HepG2 (cell line): ENCODE data around the gene ANKRD29. TPM values are rescaled to one million over a fixed set of nuclear protein-coding genes. Genes with fewer than 3 reads are reported as not detected.

ENCODE experiments used
- ATAC-seq: fragments of 200-7000 bp; cut with Tn5 transposase; 3 replicates; pipeline ENCODE4 v1.9.1; 2020; ENCODE audit warnings: mild to moderate bottlenecking, moderate library complexity
- BruUV-seq: library from RNA; stranded (reverse); fragments of 400-500 nt; replicated peaks from 2 replicates; lab custom pipeline; 2021; lab: Mats Ljungman, UMichigan
- CTCF ChIA-PET: fragments of 300-600 bp; formaldehyde crosslinking; extraction: SDS; loops from one replicate; lab custom pipeline; 2021; ENCODE audit warnings: low total read pairs, inconsistent platforms, low intra/inter-chr PET ratio; lab: Yijun Ruan, JAX
- POLR2A ChIA-PET: fragments of 350-600 bp; sonication (Branson Sonifier 250); formaldehyde crosslinking; loops from one replicate; lab custom pipeline; 2020; ENCODE audit warnings: antibody characterized with exemption, inconsistent platforms; lab: Yijun Ruan, JAX
- DNase-seq: peaks from one replicate; pipeline ENCODE4 v3.0.0-alpha.2; 2015; ENCODE audit warnings: low spot score
- FAIRE-seq: peaks from 3 replicates; lab custom pipeline; 2011; peaks lifted over from hg19 to GRCh38; lab: Jason Lieb, UNC
- H2AFZ ChIP-seq: one replicate; pipeline ENCODE4 v1.6.1; 2011; ENCODE audit warnings: low read length, inconsistent platforms
- H3K27ac ChIP-seq: fragments of 300-600 bp; 3 replicates; pipeline ENCODE4 v1.8.0; 2011; ENCODE audit warnings: mixed run types, mild to moderate bottlenecking, mixed read lengths, low read length, inconsistent platforms; ENCODE audit not compliant: insufficient read depth; ENCODE audit errors: extremely low read length
- H3K27me3 ChIP-seq, 2 experiments: fragments of 200-600 bp in 1 of 2; 2 replicates in 1 of 2; 3 replicates in 1 of 2; pipeline versions ENCODE4 v1.6.0 to v1.8.0; 2011; ENCODE audit warnings: low read length in 2 of 2, mild to moderate bottlenecking in 2 of 2, moderate library complexity in 2 of 2, inconsistent platforms in 1 of 2; ENCODE audit not compliant: insufficient read depth in 2 of 2, control insufficient read depth in 1 of 2
- H3K36me3 ChIP-seq, 2 experiments: fragments of 200-600 bp in 1 of 2; replicated peaks in 1 of 2; 2 replicates in 1 of 2; 3 replicates in 1 of 2; pipeline versions ENCODE4 v1.5.1 to v1.8.0; 2011; ENCODE audit warnings: low read length in 2 of 2, inconsistent platforms in 1 of 2; ENCODE audit not compliant: insufficient read depth in 2 of 2, control insufficient read depth in 1 of 2
- H3K4me1 ChIP-seq: 2 replicates; pipeline ENCODE4 v1.5.1; 2012; ENCODE audit warnings: low read length, inconsistent platforms; ENCODE audit not compliant: insufficient read depth
- H3K4me2 ChIP-seq: 2 replicates; pipeline ENCODE4 v1.6.0; 2011; ENCODE audit warnings: low read depth, low read length, inconsistent platforms
- H3K4me3 ChIP-seq, 3 experiments: fragments of 200-600 bp in 1 of 3; sonication (generic), shearing (Covaris generic) in 1 of 3; replicated peaks in 1 of 3; 2 replicates each; pipeline ENCODE4 v1.5.1; 2011 to 2016; ENCODE audit warnings: low read length in 3 of 3, inconsistent platforms in 2 of 3, low read depth in 2 of 3, mild to moderate bottlenecking in 2 of 3, control low read depth in 1 of 3, mixed read lengths in 1 of 3; ENCODE audit not compliant: insufficient read depth in 1 of 3
- H3K79me2 ChIP-seq: one replicate; pipeline ENCODE4 v1.6.1; 2011; ENCODE audit warnings: low read length, inconsistent platforms; ENCODE audit not compliant: insufficient read depth
- H3K9ac ChIP-seq: 2 replicates; pipeline ENCODE4 v1.6.0; 2011; ENCODE audit warnings: mild to moderate bottlenecking, low read depth, low read length, inconsistent platforms; ENCODE audit not compliant: insufficient read depth
- H3K9me3 ChIP-seq: 2 replicates; pipeline ENCODE4 v1.5.1; 2012; ENCODE audit warnings: mild to moderate bottlenecking, low read length
- H4K20me1 ChIP-seq: 2 replicates; pipeline ENCODE4 v1.6.0; 2011; ENCODE audit warnings: inconsistent platforms, mild to moderate bottlenecking, low read length, moderate library complexity; ENCODE audit not compliant: insufficient read depth
- ATF7-NPFF ChIP-seq: sonication (generic); formaldehyde crosslinking; IDR thresholded peaks from 2 replicates; pipeline ENCODE4 v1.8.1; 2023; ENCODE audit warnings: mild to moderate bottlenecking, low read depth, missing genetic modification reagents, moderate library complexity
- CEBPZ ChIP-seq: IDR thresholded peaks from 2 replicates; pipeline ENCODE4 v1.6.1; 2012; ENCODE audit warnings: low read length, improper control_type of control experiment
- CHCHD3 ChIP-seq: sonication (generic); formaldehyde crosslinking; IDR thresholded peaks from 2 replicates; pipeline ENCODE4 v1.8.0; 2022; ENCODE audit warnings: mild to moderate bottlenecking, missing genetic modification reagents, moderate library complexity
- HIC2 ChIP-seq: sonication (generic); formaldehyde crosslinking; IDR thresholded peaks from 2 replicates; pipeline ENCODE4 v1.9.0; 2022; ENCODE audit warnings: low read depth, missing genetic modification reagents
- HOXD1 ChIP-seq: sonication (generic); formaldehyde crosslinking; IDR thresholded peaks from 2 replicates; pipeline ENCODE4 v1.5.0; 2020; ENCODE audit warnings: missing genetic modification reagents
- MIER2 ChIP-seq: IDR thresholded peaks from 2 replicates; pipeline ENCODE4 v1.6.1; 2016; ENCODE audit warnings: missing biosample characterization, missing genetic modification reagents
- RNF2 ChIP-seq: fragments of 450-650 bp; conservative IDR thresholded peaks from 2 replicates; pipeline ENCODE4 v1.6.1; 2016; ENCODE audit warnings: low read depth
- SMARCE1 ChIP-seq: fragments of 450-650 bp; IDR thresholded peaks from 2 replicates; pipeline ENCODE4 v1.6.1; 2017; ENCODE audit warnings: borderline replicate concordance
- TMF1 ChIP-seq: sonication (generic); formaldehyde crosslinking; IDR thresholded peaks from 2 replicates; pipeline ENCODE4 v1.8.1; 2022; ENCODE audit warnings: low read depth, missing genetic modification reagents
- ZNF160 ChIP-seq: sonication (generic); formaldehyde crosslinking; IDR thresholded peaks from 2 replicates; pipeline ENCODE4 v1.8.0; 2022; ENCODE audit warnings: mild to moderate bottlenecking, inconsistent platforms, missing genetic modification reagents
- ZNF503 ChIP-seq: sonication (generic); formaldehyde crosslinking; IDR thresholded peaks from 2 replicates; pipeline ENCODE4 v1.4.0; 2020; ENCODE audit warnings: missing genetic modification reagents
- ZNF558 ChIP-seq: sonication (generic); formaldehyde crosslinking; IDR thresholded peaks from 2 replicates; pipeline ENCODE4 v1.9.0; 2022; ENCODE audit warnings: mild to moderate bottlenecking, missing genetic modification reagents, borderline replicate concordance
- ZNF570 ChIP-seq: sonication (generic); formaldehyde crosslinking; IDR thresholded peaks from 2 replicates; pipeline ENCODE4 v1.4.0; 2020; ENCODE audit warnings: mild to moderate bottlenecking, missing genetic modification reagents, borderline replicate concordance
- WGBS: methylation state at CpG from one replicate; pipeline ENCODE4 v1.1.6; 2017; ENCODE audit warnings: low lambda C conversion rate; 5-methylcytosine and 5-hydroxymethylcytosine counted together
- in situ Hi-C: cut with HindIII; loops from 2 replicates; pipeline ENCODE4 v1.10.0; 2017; ENCODE audit warnings: low pct_unique_long_range_greater_than_20kb; ENCODE audit not compliant: extremely low pct_ligation_motif_present
- intact Hi-C: fragments of 100-400 bp; cut with micrococcal nuclease; formaldehyde crosslinking; loops from one replicate; pipeline ENCODE4 v1.10.0; 2022; ENCODE audit not compliant: unreplicated experiment
- polyA plus RNA-seq, 8 experiments: library from polyadenylated mRNA; depleted of rRNA in 3 of 8; stranded (reverse) in 7 of 8; unstranded in 1 of 8; fragments of >200 nt; fragmentation: Illumina TruSeq in 4 of 8; extraction: Trizol in 4 of 8; gene quantifications; 2 replicates each; pipeline versions ENCODE4 v1.2.1 to v1.2.3, GENCODE V29; 2011 to 2016; ENCODE audit warnings: low read depth in 4 of 8, missing spikeins in 1 of 8, mixed read lengths in 1 of 8; ENCODE audit not compliant: insufficient read depth in 1 of 8
- total RNA-seq, 5 experiments: library from RNA; depleted of rRNA; stranded (reverse); fragments of >200 nt; fragmentation: Illumina TruSeq; extraction: Trizol; gene quantifications; 2 replicates each; pipeline ENCODE4 v1.2.3, GENCODE V29; 2016; ENCODE audit warnings: low read depth in 1 of 5
- TF ChIP-seq, protein P1 (sequence below): sonication (generic); formaldehyde crosslinking; IDR thresholded peaks from 2 replicates; pipeline ENCODE4 v1.5.1; 2020; ENCODE audit warnings: mild to moderate bottlenecking, missing genetic modification reagents, moderate library complexity

The ANKRD29 gene
- total and polyA plus RNA-seq, 2 of the 13 experiments (the other 11 are each of a cell fraction or from before 2014, with no cell fraction given), result not detected

GRCh38 chr18:23682472-23682871 is 19.8 kb upstream of the ANKRD29 start (continued):
- no peak for TF ChIP-seq HIC2 (CRISPR knock-in tag)
- TF ChIP-seq, protein P1, sequence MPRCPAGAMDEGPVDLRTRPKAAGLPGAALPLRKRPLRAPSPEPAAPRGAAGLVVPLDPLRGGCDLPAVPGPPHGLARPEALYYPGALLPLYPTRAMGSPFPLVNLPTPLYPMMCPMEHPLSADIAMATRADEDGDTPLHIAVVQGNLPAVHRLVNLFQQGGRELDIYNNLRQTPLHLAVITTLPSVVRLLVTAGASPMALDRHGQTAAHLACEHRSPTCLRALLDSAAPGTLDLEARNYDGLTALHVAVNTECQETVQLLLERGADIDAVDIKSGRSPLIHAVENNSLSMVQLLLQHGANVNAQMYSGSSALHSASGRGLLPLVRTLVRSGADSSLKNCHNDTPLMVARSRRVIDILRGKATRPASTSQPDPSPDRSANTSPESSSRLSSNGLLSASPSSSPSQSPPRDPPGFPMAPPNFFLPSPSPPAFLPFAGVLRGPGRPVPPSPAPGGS (CRISPR knock-in tag), result no peak
- TF ChIP-seq, all 625 proteins: peak for 0

- in situ Hi-C loops (no loop called here), intact Hi-C loops (no loop called here)
- Histone ChIP-seq H4K20me1 (no peaks in the 10 kb centered on the region), H3K9ac (no peak overlapping the region), H3K4me3 (no peak overlapping the region), H3K27me3 (no peaks in the 10 kb centered on the region; a peak in 1 of 5 replicates), H3K79me2 (no peaks in the 10 kb centered on the region), H3K9me3 (no peaks in the 10 kb centered on the region), H2AFZ (no peak overlapping the region), H3K27ac (no peak overlapping the region), H3K36me3 (no peaks in the 10 kb centered on the region), H3K4me2 (no peak overlapping the region), H3K4me1 (no peaks in the 10 kb centered on the region; the same call in 1 of the 2 replicates)
- BruUV-seq, result no TSS peak
- FAIRE-seq (no peak), ATAC-seq (no peak), DNase-seq (no peak)
- WGBS, result 41% methylated on average over 1 of the region's 2 CpGs
- TF ChIP-seq ATF7-NPFF (CRISPR knock-in tag) (no peak), ZNF558 (CRISPR knock-in tag) (no peak), MIER2 (CRISPR knock-in tag) (no peak), ZNF503 (no peak), ZNF570 (CRISPR knock-in tag) (no peak), CEBPZ (no peak), ZNF160 (CRISPR knock-in tag) (no peak), CHCHD3 (no peak), RNF2 (no peak), HOXD1 (CRISPR knock-in tag) (no peak), TMF1 (no peak), SMARCE1 (no peak)
- TF ChIP-seq, protein P1 (CRISPR knock-in tag), result no peak
- ChIA-PET POLR2A (no interaction called here), CTCF (no interaction called here)
These were observed 19.3 kb upstream of the ANKRD29 start for GRCh38 chr18:23682045-23682444.
